HG03108 (cell line): ENCODE measurements around the gene PARM1.

ENCODE experiments used
- ATAC-seq: cut with Tn5 transposase; IDR thresholded peaks from one replicate; pipeline ENCODE4 v1.9.1; 2021; ENCODE audit warnings: moderate library complexity; ENCODE audit not compliant: unreplicated experiment

PARM1 gene

GRCh38 chr4:75028196-75028854, 95.4 kb downstream of the PARM1 start:
- no peak for ATAC-seq

- ATAC-seq, result no peak
These were observed 97.1 kb downstream of the PARM1 start for GRCh38 chr4:75030028-75030427.

GRCh38 chr4:75030649-75031235, 97.8 kb downstream of the PARM1 start:
- no peak for ATAC-seq

- no peak for ATAC-seq
These were observed 98.9 kb downstream of the PARM1 start for GRCh38 chr4:75031775-75032174.

GRCh38 chr4:75034523-75034922, 101.6 kb downstream of the PARM1 start:
- ATAC-seq, result no peak

GRCh38 chr4:75035321-75035720, 102.4 kb downstream of the PARM1 start:
- no peak for ATAC-seq

- ATAC-seq, result no peak
These were observed 103.3 kb downstream of the PARM1 start for GRCh38 chr4:75036046-75036830.

- no peak for ATAC-seq
These were observed 104.3 kb downstream of the PARM1 start for GRCh38 chr4:75037252-75037651.

GRCh38 chr4:75038376-75038775, 105.5 kb downstream of the PARM1 start:
- no peak for ATAC-seq

GRCh38 chr4:75040703-75041102, 107.8 kb downstream of the PARM1 start:
- no peak for ATAC-seq

GRCh38 chr4:75042601-75043208, 109.8 kb downstream of the PARM1 start:
- ATAC-seq, result no peak

- no peak for ATAC-seq
These were observed 113.3 kb downstream of the PARM1 start for GRCh38 chr4:75046226-75046625.

- ATAC-seq, result no peak
These were observed 113.7 kb downstream of the PARM1 start for GRCh38 chr4:75046641-75047040.

- ATAC-seq, result no peak
These were observed 115.4 kb downstream of the PARM1 start for GRCh38 chr4:75048208-75048879.

- ATAC-seq, result no peak
These were observed 118.5 kb downstream of the PARM1 start for GRCh38 chr4:75051431-75051830.

- no peak for ATAC-seq
These were observed 120.4 kb downstream of the PARM1 start for GRCh38 chr4:75053352-75053751.

- ATAC-seq, result no peak
These were observed 121.2 kb downstream of the PARM1 start for GRCh38 chr4:75054078-75054477.

GRCh38 chr4:75056277-75056676, 123.4 kb downstream of the PARM1 start:
- no peak for ATAC-seq

GRCh38 chr4:75057369-75057768, 124.5 kb downstream of the PARM1 start:
- ATAC-seq, result no peak

- no peak for ATAC-seq
These were observed 125.6 kb downstream of the PARM1 start for GRCh38 chr4:75058486-75058885.

GRCh38 chr4:75063433-75063832, 130.5 kb downstream of the PARM1 start:
- no peak for ATAC-seq
